Measurements from ENCODE around the gene FCHO2. TPM values are rescaled to one million over a fixed set of nuclear protein-coding genes. Genes with fewer than 3 reads are reported as not detected.

FCHO2 gene
- total and polyA plus RNA-seq, 10 of the 15 experiments (the other 5 are each of a cell fraction or from before 2014, with no cell fraction given): 0.05 to 1.4 (median 0.18) TPM

GRCh38 chr5:73061593-73061992 lies 105.8 kb downstream of the FCHO2 start:
- no peak for FAIRE-seq
- RAD21 ChIA-PET (ENCODE audit: unreplicated experiment): no interaction called here

GRCh38 chr5:73066466-73066865 lies 110.6 kb downstream of the FCHO2 start:
- no peak for DNase-seq (ENCODE audit: low read depth, low spot score)
- ChIA-PET POLR2A (interaction anchor here (0.6 kb wide), 1 partner anchor 58 kb away, joined by 7 read pairs; no protein-coding TSS in a partner anchor), RAD21 (ENCODE audit: unreplicated experiment) (no interaction called here), CTCF (no interaction called here), SMC1A (ENCODE audit: uncharacterized antibody, unreplicated experiment) (no interaction called here)
- no peak overlapping the region for H3K4me3 ChIP-seq
- H3K27ac ChIP-seq (ENCODE audit: control insufficient read depth, insufficient read depth): no peak overlapping the region
- no peak overlapping the region for H3K9ac ChIP-seq (ENCODE audit: control insufficient read depth, insufficient read depth, low read length)
- H2AFZ ChIP-seq (ENCODE audit: control insufficient read depth, low read depth, low read length): no peak overlapping the region
- no peaks in the 10 kb centered on the region; a peak in 1 of 4 replicates for H3K27me3 ChIP-seq (replicated peaks in 1 of 2; ENCODE audit: control insufficient read depth in 2 of 2, insufficient read depth in 2 of 2, low read length in 1 of 2)
- ATAC-seq: no peak
- intact Hi-C loops (cut with micrococcal nuclease; ENCODE audit: unreplicated experiment) (no loop called here), in situ Hi-C loops (cut with MboI) (no loop called here)
- H3K4me2 ChIP-seq (ENCODE audit: control insufficient read depth, insufficient read depth): no peak overlapping the region
- WGBS (ENCODE audit: insufficient coverage, insufficient replicate concordance, low lambda C conversion rate, missing lambda C conversion rate): 15% methylated on average over 2 of the region's 2 CpGs
- no peak for FAIRE-seq
- no peaks in the 10 kb centered on the region for H3K36me3 ChIP-seq (ENCODE audit: control insufficient read depth in 2 of 2, insufficient read depth in 2 of 2, low read length in 1 of 2)
- H3K79me2 ChIP-seq (ENCODE audit: control insufficient read depth, insufficient read depth, low read length): no peaks in the 10 kb centered on the region
- no peaks in the 10 kb centered on the region for H3K4me1 ChIP-seq (ENCODE audit: control insufficient read depth, insufficient read depth, low read length)
- no peaks in the 10 kb centered on the region for H4K20me1 ChIP-seq (ENCODE audit: control insufficient read depth, insufficient read depth)
- BruUV-seq (replicated peaks): no TSS peak
- H3K9me3 ChIP-seq (replicated peaks; ENCODE audit: control insufficient read depth, insufficient read depth, low read length): no peaks in the 10 kb centered on the region
- no peak for TF ChIP-seq FOXK2 (IDR thresholded peaks at IDR 0.05)
- no peak for TF ChIP-seq SMARCA5 (IDR thresholded peaks at IDR 0.05)
- TF ChIP-seq USF2 (IDR thresholded peaks at IDR 0.05; ENCODE audit: borderline replicate concordance, low read depth, low read length): no peak
- TF ChIP-seq SUZ12 (IDR thresholded peaks at IDR 0.05; ENCODE audit: unreplicated experiment): no peak
- TF ChIP-seq BMI1 (IDR thresholded peaks at IDR 0.05; ENCODE audit: borderline replicate concordance): no peak
- TF ChIP-seq CHD1 (IDR thresholded peaks at IDR 0.05; ENCODE audit: low read depth, low read length): no peak
- TF ChIP-seq JUNB (IDR thresholded peaks at IDR 0.05): no peak
- no peak for TF ChIP-seq PRDM15 (CRISPR knock-in tag; IDR thresholded peaks at IDR 0.05)
- TF ChIP-seq SUPT20H (IDR thresholded peaks at IDR 0.05; ENCODE audit: borderline replicate concordance, control insufficient read depth, low read depth, low read length): no peak
- no peak for TF ChIP-seq MYB (IDR thresholded peaks at IDR 0.05; ENCODE audit: borderline replicate concordance, low read depth, low read length)
- no peak for TF ChIP-seq KDM1A (IDR thresholded peaks at IDR 0.05; ENCODE audit: borderline replicate concordance)

More at GRCh38 chr5:73061593-73061992, 105.8 kb downstream of the FCHO2 start:
- Histone ChIP-seq H3K27me3 (replicated peaks in 1 of 2; ENCODE audit: control insufficient read depth in 2 of 2, insufficient read depth in 2 of 2, low read length in 1 of 2) (no peaks in the 10 kb centered on the region), H3K27ac (ENCODE audit: control insufficient read depth, insufficient read depth) (no peak overlapping the region), H3K4me3 (no peak overlapping the region), H3K79me2 (ENCODE audit: control insufficient read depth, insufficient read depth, low read length) (no peaks in the 10 kb centered on the region), H3K9me3 (replicated peaks; ENCODE audit: control insufficient read depth, insufficient read depth, low read length) (no peaks in the 10 kb centered on the region), H3K9ac (ENCODE audit: control insufficient read depth, insufficient read depth, low read length) (no peak overlapping the region), H2AFZ (ENCODE audit: control insufficient read depth, low read depth, low read length) (no peak overlapping the region), H3K36me3 (ENCODE audit: control insufficient read depth in 2 of 2, insufficient read depth in 2 of 2, low read length in 1 of 2) (no peaks in the 10 kb centered on the region), H3K4me1 (ENCODE audit: control insufficient read depth, insufficient read depth, low read length) (no peaks in the 10 kb centered on the region), H4K20me1 (ENCODE audit: control insufficient read depth, insufficient read depth) (no peaks in the 10 kb centered on the region), H3K4me2 (ENCODE audit: control insufficient read depth, insufficient read depth) (no peak overlapping the region)
- no peak for DNase-seq (ENCODE audit: low read depth, low spot score)
- no TSS peak for BruUV-seq (replicated peaks)
- intact Hi-C loops (cut with micrococcal nuclease; ENCODE audit: unreplicated experiment): no loop called here
- ATAC-seq: no peak
- in situ Hi-C loops (cut with MboI): no loop called here
- ChIA-PET CTCF (no interaction called here), SMC1A (ENCODE audit: uncharacterized antibody, unreplicated experiment) (interaction anchor here (0.9 kb wide), 1 partner anchor 10 kb away, joined by 3 read pairs; no protein-coding TSS in a partner anchor), POLR2A (no interaction called here)
- TF ChIP-seq PAX5 (IDR thresholded peaks at IDR 0.05; ENCODE audit: borderline replicate concordance, low read depth, low read length) (no peak), RAD21 (IDR thresholded peaks at IDR 0.05; ENCODE audit: insufficient read depth, low read depth, low read length) (no peak), RB1 (IDR thresholded peaks at IDR 0.05; ENCODE audit: borderline replicate concordance) (no peak), IRF4 (IDR thresholded peaks at IDR 0.05; ENCODE audit: low read depth, low read length) (no peak), ESRRA (IDR thresholded peaks at IDR 0.05; ENCODE audit: low read length) (no peak), CREM (IDR thresholded peaks at IDR 0.05; ENCODE audit: low read depth) (no peak), HCFC1 (IDR thresholded peaks at IDR 0.05; ENCODE audit: low read length) (no peak), NRF1 (conservative IDR thresholded peaks at IDR 0.05; ENCODE audit: low read depth, low read length) (no peak), RUNX3 (IDR thresholded peaks at IDR 0.05; ENCODE audit: low read length) (no peak)
- WGBS (ENCODE audit: insufficient coverage, insufficient replicate concordance, low lambda C conversion rate, missing lambda C conversion rate): 44% methylated on average over 2 of the region's 2 CpGs

Data from GM12878 (cell line).